Stimulated activated CD4-positive, alpha-beta T cell treated with anti-CD3 and anti-CD28 coated beads, Interleukin-2, amount 100 ng/mL, for 48 hours (primary cell): ENCODE results near the gene HCK.
A peak's percentile ranks its signal among the peaks of the same experiment; 100 is the strongest.

Experiments used
- DNase-seq, 2 donors: peaks; one replicate each; pipeline ENCODE4 v3.0.0-alpha.2; 2020

The HCK gene

GRCh38 chr20:32063695-32064094 is 11.7 kb downstream of the HCK start:
- DNase-seq = no peak

- no peak for DNase-seq
Measured at GRCh38 chr20:32064667-32065066, 12.6 kb downstream of the HCK start.

GRCh38 chr20:32067234-32067821 is 15.3 kb downstream of the HCK start:
- no peak for DNase-seq

- no peak for DNase-seq
Measured at GRCh38 chr20:32068174-32068573, 16.1 kb downstream of the HCK start.

GRCh38 chr20:32069711-32070110 is 17.7 kb downstream of the HCK start:
- no peak for DNase-seq

- no peak for DNase-seq
Measured at GRCh38 chr20:32070282-32070681, 18.2 kb downstream of the HCK start.

GRCh38 chr20:32070690-32071213 is 18.7 kb downstream of the HCK start:
- DNase-seq = no peak

GRCh38 chr20:32071395-32072167 is 19.5 kb downstream of the HCK start:
- no peak for DNase-seq

GRCh38 chr20:32072168-32072750 is 20.2 kb downstream of the HCK start:
- no peak for DNase-seq

GRCh38 chr20:32075534-32075933 is 23.5 kb downstream of the HCK start:
- no peak for DNase-seq

GRCh38 chr20:32077190-32077589 is 25.1 kb downstream of the HCK start:
- no peak for DNase-seq

- DNase-seq = no peak
Measured at GRCh38 chr20:32078322-32078721, 26.3 kb downstream of the HCK start.

- DNase-seq = no peak
Measured at GRCh38 chr20:32078791-32079190, 26.7 kb downstream of the HCK start.

- no peak for DNase-seq
Measured at GRCh38 chr20:32079655-32080109, 27.6 kb downstream of the HCK start.

GRCh38 chr20:32080783-32081182 is 28.7 kb downstream of the HCK start:
- DNase-seq = no peak

GRCh38 chr20:32083469-32083868 is 31.4 kb downstream of the HCK start:
- DNase-seq = no peak

- DNase-seq = no peak
Measured at GRCh38 chr20:32087070-32087469, 35.0 kb downstream of the HCK start.

GRCh38 chr20:32088759-32089158 is 36.7 kb downstream of the HCK start:
- no peak for DNase-seq

GRCh38 chr20:32089637-32090362 is 37.8 kb downstream of the HCK start:
- DNase-seq = no peak

GRCh38 chr20:32091888-32092346 is 39.9 kb downstream of the HCK start:
- peak; percentile 80 for DNase-seq

- no peak for DNase-seq
Measured at GRCh38 chr20:32098786-32099185, 46.7 kb downstream of the HCK start.

GRCh38 chr20:32108814-32109391 is 56.9 kb downstream of the HCK start:
- DNase-seq = no peak
